Gastrocnemius medialis (tissue), 4 donors: ENCODE results near the gene RCBTB1. TPM values are rescaled to one million over a fixed set of nuclear protein-coding genes. Genes with fewer than 3 reads are reported as not detected.

Experiments used
- ATAC-seq, 2 donors: fragments of 150-250 bp; one replicate each; pipeline ENCODE4 v1.9.1; 2016
- DNase-seq, 2 donors: peaks; one replicate each; pipeline ENCODE4 v3.0.0-alpha.2; 2019
- H3K27ac ChIP-seq, 4 donors: fragments of 200-600 bp; sonication (generic); 1 replicate in 1 of 4; 2 replicates in 3 of 4; pipeline ENCODE4 v1.5.1; 2016 to 2018; ENCODE audit warnings: mild to moderate bottlenecking in 2 of 4, moderate library complexity in 1 of 4
- H3K27me3 ChIP-seq, 3 donors: fragments of 200-600 bp; sonication (generic) in 2 of 3; 1 replicate in 1 of 3; 2 replicates in 2 of 3; pipeline versions ENCODE4 v1.5.1 to v1.6.0; 2016 to 2019; ENCODE audit warnings: mild to moderate bottlenecking in 1 of 3, moderate library complexity in 1 of 3
- H3K36me3 ChIP-seq, 2 donors: fragments of 200-600 bp; sonication (generic) in 1 of 2; one replicate each; pipeline ENCODE4 v1.5.1; 2017 to 2018
- H3K4me1 ChIP-seq, 2 donors: fragments of 200-600 bp; sonication (generic) in 1 of 2; one replicate each; pipeline ENCODE4 v1.5.1; 2016 to 2017; ENCODE audit warnings: mild to moderate bottlenecking in 2 of 2
- H3K4me3 ChIP-seq, 4 donors: fragments of 200-600 bp; sonication (generic) in 3 of 4; 1 replicate in 1 of 4; 2 replicates in 3 of 4; pipeline ENCODE4 v1.5.1; 2016 to 2019; ENCODE audit warnings: mild to moderate bottlenecking in 2 of 4
- H3K9me3 ChIP-seq, 3 donors: fragments of 200-600 bp; sonication (generic) in 2 of 3; 1 replicate in 1 of 3; 2 replicates in 2 of 3; pipeline ENCODE4 v1.5.1; 2016 to 2019
- POLR2A ChIP-seq, 2 donors: fragments of 450-650 bp; IDR thresholded peaks; one replicate each; pipeline ENCODE4 v1.6.1; 2017; ENCODE audit warnings: antibody characterized with exemption in 2 of 2, mild to moderate bottlenecking in 2 of 2, moderate library complexity in 2 of 2
- in situ Hi-C, 4 donors: fragments of 200-750 bp; cut with MboI; loops; one replicate each; pipeline versions ENCODE4 v1.15.0 to v1.8.0; 2017; ENCODE audit warnings: low sequenced_read_pairs in 4 of 4
- intact Hi-C: fragments of 100-400 bp; cut with DNase I; formaldehyde crosslinking; loops from one replicate; pipeline ENCODE4 v1.15.1; 2023; ENCODE audit warnings: low total_unique reads
- total RNA-seq, 4 donors: library from RNA; depleted of rRNA; stranded (reverse); fragments of >200 nt; gene quantifications; one replicate each; pipeline versions ENCODE4 v1.1.0 to v1.2.3, GENCODE V29; 2016
- TF ChIP-seq, protein P1 (sequence below), 5 experiments: fragments of 450-650 bp in 3 of 5; fragments of 200-600 bp in 2 of 5; sonication (generic) in 2 of 5; IDR thresholded peaks in 4 of 5; conservative IDR thresholded peaks in 1 of 5; 1 replicate in 4 of 5; 2 replicates in 1 of 5; pipeline ENCODE4 v1.5.1; 2016 to 2019; ENCODE audit warnings: antibody characterized with exemption in 5 of 5, mild to moderate bottlenecking in 3 of 5, moderate library complexity in 3 of 5

The RCBTB1 gene
- total RNA-seq, 4 donors from 2014 or later = 5.3 to 14.4 (median 5.7) TPM

DNA sequence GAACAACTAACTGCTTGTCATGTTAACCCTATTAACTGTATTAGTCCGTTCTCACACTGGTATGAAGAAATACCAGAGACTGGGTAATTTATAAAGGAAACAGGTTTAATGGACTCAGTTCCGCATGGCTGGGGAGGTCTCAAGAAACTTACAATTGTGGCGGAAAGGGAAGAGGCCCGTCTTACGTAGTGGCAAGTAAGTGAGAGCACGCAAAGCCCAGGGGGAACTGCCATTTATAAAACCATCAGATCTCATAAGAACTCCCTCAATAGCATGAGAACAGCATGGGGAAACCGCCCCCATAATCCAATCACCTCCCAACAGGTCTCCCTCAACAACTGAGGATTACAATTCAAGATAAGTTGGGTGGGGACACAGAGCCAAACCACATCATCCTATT lies 54.9 kb downstream of the RCBTB1 start:
- DNase-seq (no peak), ATAC-seq (no peak)
- TF ChIP-seq POLR2A (IDR thresholded peaks at IDR 0.05) = no peak
- TF ChIP-seq, protein P1, sequence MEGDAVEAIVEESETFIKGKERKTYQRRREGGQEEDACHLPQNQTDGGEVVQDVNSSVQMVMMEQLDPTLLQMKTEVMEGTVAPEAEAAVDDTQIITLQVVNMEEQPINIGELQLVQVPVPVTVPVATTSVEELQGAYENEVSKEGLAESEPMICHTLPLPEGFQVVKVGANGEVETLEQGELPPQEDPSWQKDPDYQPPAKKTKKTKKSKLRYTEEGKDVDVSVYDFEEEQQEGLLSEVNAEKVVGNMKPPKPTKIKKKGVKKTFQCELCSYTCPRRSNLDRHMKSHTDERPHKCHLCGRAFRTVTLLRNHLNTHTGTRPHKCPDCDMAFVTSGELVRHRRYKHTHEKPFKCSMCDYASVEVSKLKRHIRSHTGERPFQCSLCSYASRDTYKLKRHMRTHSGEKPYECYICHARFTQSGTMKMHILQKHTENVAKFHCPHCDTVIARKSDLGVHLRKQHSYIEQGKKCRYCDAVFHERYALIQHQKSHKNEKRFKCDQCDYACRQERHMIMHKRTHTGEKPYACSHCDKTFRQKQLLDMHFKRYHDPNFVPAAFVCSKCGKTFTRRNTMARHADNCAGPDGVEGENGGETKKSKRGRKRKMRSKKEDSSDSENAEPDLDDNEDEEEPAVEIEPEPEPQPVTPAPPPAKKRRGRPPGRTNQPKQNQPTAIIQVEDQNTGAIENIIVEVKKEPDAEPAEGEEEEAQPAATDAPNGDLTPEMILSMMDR (IDR thresholded peaks at IDR 0.05 in 4 of 5, conservative IDR thresholded peaks at IDR 0.05 in 1 of 5) = no peak
- in situ Hi-C loops = no loop called here
- Histone ChIP-seq H3K4me3 (no peak overlapping the region), H3K4me1 (no peaks in the 10 kb centered on the region), H3K36me3 (peaks cover 0 to 8% of the 10 kb centered on the region in 2 donors), H3K9me3 (no peaks in the 10 kb centered on the region), H3K27ac (no peak overlapping the region), H3K27me3 (no peaks in the 10 kb centered on the region)
- intact Hi-C loops = no loop called here

DNA sequence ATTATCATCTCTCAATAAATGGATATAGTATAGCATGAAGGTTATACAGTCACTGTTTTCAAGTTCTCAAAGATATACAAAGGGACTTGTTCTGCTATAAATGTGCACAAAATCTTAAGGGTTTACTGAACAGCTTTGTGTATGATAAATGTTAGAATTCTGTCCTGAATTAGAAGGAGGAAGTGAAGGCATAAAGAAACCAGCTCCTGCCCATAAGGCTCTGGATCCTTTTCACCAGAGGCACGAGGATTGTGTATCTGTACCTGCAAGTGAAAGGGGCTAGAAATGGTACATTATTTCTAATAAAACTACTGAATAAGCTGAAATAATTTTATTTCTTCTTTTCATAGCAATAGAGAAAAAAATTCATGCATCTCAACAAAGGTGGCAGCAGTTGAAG lies 57.2 kb downstream of the RCBTB1 start:
- Histone ChIP-seq H3K9me3 (no peaks in the 10 kb centered on the region), H3K36me3 (peaks cover 0 to 8% of the 10 kb centered on the region in 2 donors), H3K27ac (no peak overlapping the region), H3K4me1 (no peaks in the 10 kb centered on the region), H3K4me3 (no peak overlapping the region), H3K27me3 (no peaks in the 10 kb centered on the region)
- in situ Hi-C loops (no loop called here), intact Hi-C loops (no loop called here)
- no peak for DNase-seq
- TF ChIP-seq, protein P1 (IDR thresholded peaks at IDR 0.05 in 4 of 5, conservative IDR thresholded peaks at IDR 0.05 in 1 of 5) = no peak
- TF ChIP-seq POLR2A (IDR thresholded peaks at IDR 0.05) = no peak
- no peak for ATAC-seq

DNA sequence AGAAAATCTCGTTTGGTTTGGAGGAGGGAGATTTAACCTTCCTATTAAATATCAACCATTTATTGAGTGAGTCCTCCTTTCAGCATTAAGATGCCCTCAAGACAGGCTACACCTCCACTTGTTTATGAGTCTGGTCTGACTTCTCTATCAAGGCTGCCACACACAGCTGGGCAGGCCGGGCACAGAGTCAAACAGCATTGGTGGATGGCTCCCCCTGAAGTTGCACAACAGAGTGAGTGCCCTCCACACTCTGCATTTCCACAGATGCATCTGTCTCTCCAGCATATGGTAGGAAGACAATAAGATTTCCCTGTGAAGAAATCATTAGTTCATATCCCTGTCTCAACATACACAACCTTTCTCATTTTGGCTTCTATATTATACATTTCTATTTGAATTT lies 58.2 kb downstream of the RCBTB1 start:
- no peak for ATAC-seq
- no peak overlapping the region for H3K27ac ChIP-seq

DNA sequence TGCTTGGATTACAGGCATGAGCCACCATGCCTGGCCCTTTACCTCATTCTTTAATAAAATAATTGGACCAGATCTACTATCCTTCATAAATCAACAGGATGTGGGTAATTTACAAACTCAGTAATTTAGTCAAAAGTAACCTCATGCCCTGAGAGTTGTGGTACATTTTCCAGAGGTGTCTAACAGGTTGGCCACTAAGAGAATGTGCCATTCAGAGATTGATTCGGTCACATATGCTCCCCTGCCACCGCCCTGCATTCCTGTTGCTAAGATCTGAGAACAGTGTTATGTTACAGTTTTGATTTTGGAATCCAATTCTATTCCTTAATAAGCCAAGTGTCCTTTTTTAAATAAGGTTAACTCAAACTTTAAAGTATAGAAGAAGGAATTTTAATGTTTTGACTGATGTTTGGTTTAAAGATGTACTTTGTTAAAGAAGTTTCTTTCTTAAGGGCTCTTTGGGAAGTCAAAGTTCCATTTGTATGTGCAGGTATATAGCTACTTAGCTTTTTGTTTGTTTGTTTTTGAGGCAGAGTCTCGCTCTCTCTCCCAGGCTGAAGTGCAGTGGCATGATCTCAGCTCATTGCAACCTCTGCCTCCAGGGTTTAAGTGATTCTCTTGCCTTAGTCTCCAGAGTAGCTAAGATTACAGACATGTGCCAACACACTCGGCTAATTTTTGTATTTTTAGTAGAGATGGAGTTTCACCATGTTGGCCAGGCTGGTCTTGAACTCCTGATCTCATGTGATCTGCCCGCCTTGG lies 60.4 kb downstream of the RCBTB1 start:
- no peak overlapping the region for H3K4me3 ChIP-seq
- no peak overlapping the region for H3K27ac ChIP-seq
- H3K27me3 ChIP-seq = no peaks in the 10 kb centered on the region
- H3K36me3 ChIP-seq = peaks cover 0 to 11% of the 10 kb centered on the region in 2 donors
- no peak for ATAC-seq
- no peak for TF ChIP-seq POLR2A (IDR thresholded peaks at IDR 0.05)
- TF ChIP-seq, protein P1 (IDR thresholded peaks at IDR 0.05 in 4 of 5, conservative IDR thresholded peaks at IDR 0.05 in 1 of 5) = no peak
- in situ Hi-C loops = no loop called here
- no peak for DNase-seq
- H3K9me3 ChIP-seq = no peaks in the 10 kb centered on the region
- no peaks in the 10 kb centered on the region for H3K4me1 ChIP-seq
- intact Hi-C loops = no loop called here

More for the DNA sequence above, 58.2 kb downstream of the RCBTB1 start:
- Histone ChIP-seq H3K9me3 (no peaks in the 10 kb centered on the region), H3K4me3 (no peak overlapping the region), H3K36me3 (peaks cover 0 to 8% of the 10 kb centered on the region in 2 donors), H3K4me1 (no peaks in the 10 kb centered on the region), H3K27me3 (no peaks in the 10 kb centered on the region)
- intact Hi-C loops (no loop called here), in situ Hi-C loops (no loop called here)
- no peak for TF ChIP-seq POLR2A (IDR thresholded peaks at IDR 0.05)
- TF ChIP-seq, protein P1 (IDR thresholded peaks at IDR 0.05 in 4 of 5, conservative IDR thresholded peaks at IDR 0.05 in 1 of 5) = no peak
- DNase-seq = no peak
